ENCODE results near the gene MAPK8IP1.

GRCh38 chr11:45919806-45920530, 34.5 kb downstream of the MAPK8IP1 start:
- TF ChIP-seq EZH2 (IDR thresholded peaks at IDR 0.05): no peak
- no peak for TF ChIP-seq POLR2AphosphoS5 (IDR thresholded peaks at IDR 0.05; ENCODE audit: borderline replicate concordance, low read depth, low read length)
- no peak for TF ChIP-seq FOXP2 (optimal IDR thresholded peaks at IDR 0.05; ENCODE audit: control extremely low read depth, extremely low read length, insufficient read depth)

All from SK-N-MC (cell line).